Gastrocnemius medialis (tissue), 4 donors: ENCODE measurements around the gene MYL3. TPM values are rescaled to one million over a fixed set of nuclear protein-coding genes. Genes with fewer than 3 reads are reported as not detected.
A peak's percentile ranks its signal among the peaks of the same experiment; 100 is the strongest.

Experiments
- ATAC-seq, 2 donors: fragments of 150-250 bp; one replicate each; pipeline ENCODE4 v1.9.1; 2016
- DNase-seq, 2 donors: peaks; one replicate each; pipeline ENCODE4 v3.0.0-alpha.2; 2019
- H3K27ac ChIP-seq, 4 donors: fragments of 200-600 bp; sonication (generic); 1 replicate in 1 of 4; 2 replicates in 3 of 4; pipeline ENCODE4 v1.5.1; 2016 to 2018; ENCODE audit warnings: mild to moderate bottlenecking in 2 of 4, moderate library complexity in 1 of 4
- H3K27me3 ChIP-seq, 3 donors: fragments of 200-600 bp; sonication (generic) in 2 of 3; 1 replicate in 1 of 3; 2 replicates in 2 of 3; pipeline versions ENCODE4 v1.5.1 to v1.6.0; 2016 to 2019; ENCODE audit warnings: mild to moderate bottlenecking in 1 of 3, moderate library complexity in 1 of 3
- H3K36me3 ChIP-seq, 2 donors: fragments of 200-600 bp; sonication (generic) in 1 of 2; one replicate each; pipeline ENCODE4 v1.5.1; 2017 to 2018
- H3K4me1 ChIP-seq, 2 donors: fragments of 200-600 bp; sonication (generic) in 1 of 2; one replicate each; pipeline ENCODE4 v1.5.1; 2016 to 2017; ENCODE audit warnings: mild to moderate bottlenecking in 2 of 2
- H3K4me3 ChIP-seq, 4 donors: fragments of 200-600 bp; sonication (generic) in 3 of 4; 1 replicate in 1 of 4; 2 replicates in 3 of 4; pipeline ENCODE4 v1.5.1; 2016 to 2019; ENCODE audit warnings: mild to moderate bottlenecking in 2 of 4
- H3K9me3 ChIP-seq, 3 donors: fragments of 200-600 bp; sonication (generic) in 2 of 3; 1 replicate in 1 of 3; 2 replicates in 2 of 3; pipeline ENCODE4 v1.5.1; 2016 to 2019
- CTCF ChIP-seq, 5 experiments: fragments of 450-650 bp in 3 of 5; fragments of 200-600 bp in 2 of 5; sonication (generic) in 2 of 5; IDR thresholded peaks in 4 of 5; conservative IDR thresholded peaks in 1 of 5; 1 replicate in 4 of 5; 2 replicates in 1 of 5; pipeline ENCODE4 v1.5.1; 2016 to 2019; ENCODE audit warnings: antibody characterized with exemption in 5 of 5, mild to moderate bottlenecking in 3 of 5, moderate library complexity in 3 of 5
- POLR2A ChIP-seq, 2 donors: fragments of 450-650 bp; IDR thresholded peaks; one replicate each; pipeline ENCODE4 v1.6.1; 2017; ENCODE audit warnings: antibody characterized with exemption in 2 of 2, mild to moderate bottlenecking in 2 of 2, moderate library complexity in 2 of 2
- in situ Hi-C, 4 donors: fragments of 200-750 bp; cut with MboI; loops; one replicate each; pipeline versions ENCODE4 v1.15.0 to v1.8.0; 2017; ENCODE audit warnings: low sequenced_read_pairs in 4 of 4
- intact Hi-C: fragments of 100-400 bp; cut with DNase I; formaldehyde crosslinking; loops from one replicate; pipeline ENCODE4 v1.15.1; 2023; ENCODE audit warnings: low total_unique reads
- total RNA-seq, 4 donors: library from RNA; depleted of rRNA; stranded (reverse); fragments of >200 nt; gene quantifications; one replicate each; pipeline versions ENCODE4 v1.1.0 to v1.2.3, GENCODE V29; 2016

MYL3 gene
- total RNA-seq, 4 donors from 2014 or later = 42.5 to 544 (median 281) TPM

- no peaks in the 10 kb centered on the region for H3K27me3 ChIP-seq
- peak overlapping the region in 1 of 4 donors; percentile 68 for H3K27ac ChIP-seq
- peak overlapping the region in 3 of 4 donors; percentile 29 to 44 (median 32) for H3K4me3 ChIP-seq
- TF ChIP-seq CTCF (IDR thresholded peaks at IDR 0.05 in 4 of 5, conservative IDR thresholded peaks at IDR 0.05 in 1 of 5) (no peak), POLR2A (IDR thresholded peaks at IDR 0.05) (no peak)
- intact Hi-C loops (no loop called here), in situ Hi-C loops (loop anchor here in 2 of 4 donors (10.0 kb wide), 1 partner anchor 184 kb away; the partner anchor contains the start of gene PRSS50 (in 2 of the 2))
- peak in 1 of 2 donors; percentile 75 for DNase-seq
- ATAC-seq = peak; percentile 69 to 89
- no peaks in the 10 kb centered on the region for H3K9me3 ChIP-seq
- no peaks in the 10 kb centered on the region for H3K36me3 ChIP-seq
- peaks cover 4 to 6% of the 10 kb centered on the region in 2 donors for H3K4me1 ChIP-seq
Observed at GRCh38 chr3:46898321-46899150, 35.3 kb upstream of the MYL3 start.

- peak overlapping the region in 1 of 4 donors; percentile 68 for H3K27ac ChIP-seq
- no peaks in the 10 kb centered on the region for H3K27me3 ChIP-seq
- H3K36me3 ChIP-seq = no peaks in the 10 kb centered on the region
- H3K4me1 ChIP-seq = peaks cover 6 to 7% of the 10 kb centered on the region in 2 donors
- no peak for TF ChIP-seq CTCF (IDR thresholded peaks at IDR 0.05 in 4 of 5, conservative IDR thresholded peaks at IDR 0.05 in 1 of 5)
- no peak for TF ChIP-seq POLR2A (IDR thresholded peaks at IDR 0.05)
- intact Hi-C loops (no loop called here), in situ Hi-C loops (loop anchor here in 2 of 4 donors (10.0 kb wide), 1 partner anchor 183 kb away; the partner anchor contains the start of gene PRSS50 (in 2 of the 2))
- no peaks in the 10 kb centered on the region for H3K9me3 ChIP-seq
- H3K4me3 ChIP-seq = peak overlapping the region in 2 of 4 donors; percentile 29 to 32
- DNase-seq (no peak), ATAC-seq (no peak)
Observed at GRCh38 chr3:46897829-46898320, 34.6 kb upstream of the MYL3 start.

- Histone ChIP-seq H3K9me3 (no peaks in the 10 kb centered on the region), H3K36me3 (no peaks in the 10 kb centered on the region), H3K27ac (no peak overlapping the region), H3K4me3 (no peak overlapping the region), H3K27me3 (no peaks in the 10 kb centered on the region), H3K4me1 (peaks cover 11 to 12% of the 10 kb centered on the region in 2 donors)
- in situ Hi-C loops = loop anchor here in 2 of 4 donors (10.0 kb wide), 1 partner anchor 182 kb away; the partner anchor contains the start of gene PRSS50 (in 2 of the 2)
- ATAC-seq (no peak), DNase-seq (no peak)
- intact Hi-C loops = no loop called here
- TF ChIP-seq POLR2A (IDR thresholded peaks at IDR 0.05) = no peak
Observed at GRCh38 chr3:46897031-46897430, 33.8 kb upstream of the MYL3 start.

- DNase-seq (no peak), ATAC-seq (no peak)
- Histone ChIP-seq H3K4me1 (peaks cover 11 to 14% of the 10 kb centered on the region in 2 donors), H3K36me3 (no peaks in the 10 kb centered on the region), H3K27ac (no peak overlapping the region), H3K9me3 (no peaks in the 10 kb centered on the region), H3K27me3 (no peaks in the 10 kb centered on the region), H3K4me3 (no peak overlapping the region)
- intact Hi-C loops = no loop called here
- TF ChIP-seq CTCF (IDR thresholded peaks at IDR 0.05 in 4 of 5, conservative IDR thresholded peaks at IDR 0.05 in 1 of 5) (no peak), POLR2A (IDR thresholded peaks at IDR 0.05) (no peak)
- in situ Hi-C loops = loop anchor here in 2 of 4 donors (10.0 kb wide), 1 partner anchor 182 kb away; the partner anchor contains the start of gene PRSS50 (in 2 of the 2)
Observed at GRCh38 chr3:46896386-46896785, 33.1 kb upstream of the MYL3 start.

- no peak for ATAC-seq
- Histone ChIP-seq H3K4me3 (no peak overlapping the region), H3K27ac (no peak overlapping the region), H3K36me3 (no peaks in the 10 kb centered on the region), H3K4me1 (peaks cover 11 to 14% of the 10 kb centered on the region in 2 donors), H3K9me3 (no peaks in the 10 kb centered on the region), H3K27me3 (no peaks in the 10 kb centered on the region)
- TF ChIP-seq POLR2A (IDR thresholded peaks at IDR 0.05) (no peak), CTCF (IDR thresholded peaks at IDR 0.05 in 4 of 5, conservative IDR thresholded peaks at IDR 0.05 in 1 of 5) (no peak)
- intact Hi-C loops = loop anchor here (1.0 kb wide), 2 partner anchors 29 to 190 kb away; no protein-coding TSS in a partner anchor
- in situ Hi-C loops = loop anchor here in 2 of 4 donors (10.0 kb wide), 1 partner anchor 181 kb away; the partner anchor contains the start of gene PRSS50 (in 2 of the 2)
- no peak for DNase-seq
Observed at GRCh38 chr3:46895761-46896160, 32.5 kb upstream of the MYL3 start.
